OCI-LY1 (cell line): ENCODE results near the gene EVC.

ENCODE experiments used
- EZH2 ChIP-seq: fragments of 200-600 bp; sonication (generic), shearing (Covaris generic); IDR thresholded peaks from 2 replicates; pipeline ENCODE4 v1.8.0; 2017; ENCODE audit warnings: borderline replicate concordance, mixed run types, mild to moderate bottlenecking, antibody characterized with exemption, low read length, moderate library complexity, mixed read lengths
- TF ChIP-seq, protein P1 (sequence below): fragments of 200-600 bp; sonication (generic), shearing (Covaris generic); IDR thresholded peaks from 2 replicates; pipeline ENCODE4 v1.5.1; 2017; ENCODE audit warnings: mild to moderate bottlenecking, antibody characterized with exemption, low read length, moderate library complexity, mixed read lengths

DNA sequence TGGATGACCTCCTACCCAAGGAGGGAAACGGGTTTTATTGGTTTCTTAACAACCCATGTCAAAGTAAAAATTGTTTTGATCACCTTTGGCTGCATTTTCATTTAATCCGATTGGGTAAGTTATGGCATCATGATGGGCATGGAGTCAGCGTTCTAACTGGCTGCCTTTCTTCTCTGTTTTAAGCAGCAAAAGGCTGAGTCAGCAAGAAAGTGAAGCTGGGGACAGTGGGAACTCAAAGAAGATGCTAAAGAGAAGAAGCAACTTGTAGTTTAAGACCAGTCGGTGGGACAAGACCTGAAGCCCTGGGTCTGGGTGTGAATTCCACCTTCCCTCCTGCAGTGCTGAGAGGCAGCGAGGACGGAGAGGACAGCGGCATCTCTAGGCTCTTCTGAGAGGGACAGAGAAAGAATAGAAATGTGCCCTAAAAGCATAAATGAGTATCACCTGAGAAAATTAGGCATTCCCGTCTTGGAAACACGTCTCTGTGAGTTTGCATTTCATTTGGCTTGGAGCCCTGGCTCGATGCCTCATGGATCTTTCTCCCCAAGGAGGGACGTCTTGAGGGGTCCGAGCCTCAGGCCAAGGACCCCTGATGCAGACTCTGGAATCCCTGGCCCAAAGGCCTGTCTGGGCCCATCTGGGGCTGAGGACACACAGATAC, 99.9 kb downstream of the EVC start:
- TF ChIP-seq, protein P1, sequence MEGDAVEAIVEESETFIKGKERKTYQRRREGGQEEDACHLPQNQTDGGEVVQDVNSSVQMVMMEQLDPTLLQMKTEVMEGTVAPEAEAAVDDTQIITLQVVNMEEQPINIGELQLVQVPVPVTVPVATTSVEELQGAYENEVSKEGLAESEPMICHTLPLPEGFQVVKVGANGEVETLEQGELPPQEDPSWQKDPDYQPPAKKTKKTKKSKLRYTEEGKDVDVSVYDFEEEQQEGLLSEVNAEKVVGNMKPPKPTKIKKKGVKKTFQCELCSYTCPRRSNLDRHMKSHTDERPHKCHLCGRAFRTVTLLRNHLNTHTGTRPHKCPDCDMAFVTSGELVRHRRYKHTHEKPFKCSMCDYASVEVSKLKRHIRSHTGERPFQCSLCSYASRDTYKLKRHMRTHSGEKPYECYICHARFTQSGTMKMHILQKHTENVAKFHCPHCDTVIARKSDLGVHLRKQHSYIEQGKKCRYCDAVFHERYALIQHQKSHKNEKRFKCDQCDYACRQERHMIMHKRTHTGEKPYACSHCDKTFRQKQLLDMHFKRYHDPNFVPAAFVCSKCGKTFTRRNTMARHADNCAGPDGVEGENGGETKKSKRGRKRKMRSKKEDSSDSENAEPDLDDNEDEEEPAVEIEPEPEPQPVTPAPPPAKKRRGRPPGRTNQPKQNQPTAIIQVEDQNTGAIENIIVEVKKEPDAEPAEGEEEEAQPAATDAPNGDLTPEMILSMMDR: no peak
- TF ChIP-seq EZH2: no peak
